GM19239 (cell line): ENCODE results near the gene DCUN1D3.
"Not testable (repeated sequence)": the region's sequence is repeated elsewhere in the genome, so short reads cannot be mapped to it uniquely, and the experiment has no call there.

Experiments
- DNase-seq: peaks from one replicate; pipeline ENCODE4 v3.0.0; 2011; ENCODE audit warnings: low spot score; ENCODE audit not compliant: insufficient read length
- FAIRE-seq: peaks from 2 replicates; lab custom pipeline; 2011; peaks lifted over from hg19 to GRCh38; lab: Jason Lieb, UNC

The DCUN1D3 gene

DNA sequence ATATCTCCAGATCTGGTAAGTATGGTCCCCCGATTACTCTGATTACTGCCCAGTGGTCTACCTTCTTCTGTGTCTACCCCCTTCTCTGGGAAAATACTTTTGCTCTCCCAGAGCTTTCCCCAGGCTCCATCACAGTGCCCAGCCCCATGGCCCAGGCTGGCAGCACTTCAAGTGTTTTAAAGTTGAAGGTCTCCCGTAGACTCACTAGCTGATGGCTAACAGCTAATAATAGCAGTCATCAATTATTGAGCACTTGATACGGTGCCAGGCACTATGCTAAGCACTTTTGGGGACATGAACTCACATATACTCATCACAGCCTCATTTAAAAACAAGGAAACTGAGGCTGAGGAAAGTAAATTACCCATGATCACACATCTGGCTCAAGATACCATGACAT, 33.4 kb downstream of the DCUN1D3 start:
- DNase-seq = no peak
- FAIRE-seq = no peak

DNA sequence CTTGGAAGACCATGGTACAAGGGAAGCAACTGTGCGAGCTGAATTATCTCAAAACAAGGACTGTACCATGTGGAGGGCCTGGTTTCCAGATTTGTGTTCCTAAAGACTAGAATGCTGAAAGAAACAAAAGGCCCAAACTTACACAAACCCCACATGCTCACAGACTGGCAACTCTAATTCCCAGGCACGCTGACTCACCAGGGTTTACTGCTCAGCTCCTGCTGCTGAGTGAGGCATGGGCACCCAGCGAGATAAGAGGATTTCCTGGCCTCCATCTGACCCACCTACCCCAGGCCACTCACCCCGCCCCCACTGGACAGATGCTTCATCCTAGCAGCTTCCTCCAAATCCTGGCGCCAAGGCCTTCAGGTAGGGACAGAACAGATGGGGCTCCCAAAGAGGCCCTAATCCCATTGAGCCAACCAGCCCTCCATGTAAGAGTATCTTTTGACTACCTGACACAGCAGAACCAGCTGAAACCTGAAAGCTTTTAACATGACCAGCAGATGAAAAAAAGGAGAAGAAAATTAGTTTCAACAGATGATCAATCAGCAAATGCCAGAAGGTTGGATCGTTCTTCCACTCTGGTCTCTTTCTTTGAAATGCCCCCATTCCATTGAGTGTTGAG, 33.9 kb downstream of the DCUN1D3 start:
- peak; percentile 31 for FAIRE-seq
- no peak for DNase-seq

DNA sequence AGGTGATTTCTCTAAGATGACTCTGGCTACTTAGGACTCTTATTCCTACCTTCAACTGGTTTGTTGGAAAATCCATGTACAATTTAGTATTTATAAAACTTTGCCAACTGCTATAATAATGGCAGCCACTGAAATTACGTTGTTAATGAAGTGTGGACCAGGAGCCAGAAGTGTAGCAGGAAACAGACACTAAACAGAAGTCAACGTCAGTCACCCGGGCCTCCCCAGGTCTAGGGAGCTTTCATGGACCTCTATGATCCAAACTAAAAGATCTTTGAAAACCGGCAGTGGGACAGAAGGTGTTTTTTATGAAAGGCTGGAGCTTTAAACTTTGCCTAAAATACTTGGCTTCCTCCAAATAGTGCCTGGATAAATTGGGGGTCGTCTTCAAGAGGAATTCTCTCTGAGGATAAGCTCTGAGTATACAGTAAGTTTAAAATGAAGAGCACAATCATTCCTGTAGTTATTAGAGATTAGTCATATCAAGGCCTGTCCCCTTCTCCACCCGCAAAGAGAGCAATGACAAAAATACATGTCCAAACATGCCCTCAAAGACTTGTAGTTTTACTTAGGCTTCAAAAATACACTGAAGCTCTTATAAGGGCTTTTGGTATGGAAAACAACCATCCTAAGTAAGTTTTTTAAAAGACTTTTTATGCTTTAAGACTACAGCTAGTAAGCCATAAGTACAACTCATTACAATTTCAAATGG, 34.6 kb downstream of the DCUN1D3 start:
- DNase-seq (no peak), FAIRE-seq (no peak)

DNA sequence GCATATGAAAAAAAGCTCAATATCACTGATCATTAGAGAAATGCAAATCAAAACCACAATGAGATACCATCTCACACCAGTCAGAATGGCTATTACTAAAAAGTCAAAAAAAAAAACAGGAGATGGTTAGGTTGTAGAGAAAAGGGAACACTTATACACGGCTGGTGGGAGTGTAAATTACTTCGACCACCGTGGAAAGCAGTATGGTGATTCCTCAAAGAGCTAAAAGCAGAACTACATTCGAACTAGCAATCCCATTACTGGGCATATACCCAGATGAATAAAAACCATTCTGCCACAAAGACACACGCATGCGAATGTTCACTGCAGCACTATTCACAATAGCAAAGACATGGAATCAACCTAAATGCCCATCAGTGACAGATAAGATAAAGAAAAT, 35.8 kb downstream of the DCUN1D3 start:
- FAIRE-seq, DNase-seq: not testable (repeated sequence)

DNA sequence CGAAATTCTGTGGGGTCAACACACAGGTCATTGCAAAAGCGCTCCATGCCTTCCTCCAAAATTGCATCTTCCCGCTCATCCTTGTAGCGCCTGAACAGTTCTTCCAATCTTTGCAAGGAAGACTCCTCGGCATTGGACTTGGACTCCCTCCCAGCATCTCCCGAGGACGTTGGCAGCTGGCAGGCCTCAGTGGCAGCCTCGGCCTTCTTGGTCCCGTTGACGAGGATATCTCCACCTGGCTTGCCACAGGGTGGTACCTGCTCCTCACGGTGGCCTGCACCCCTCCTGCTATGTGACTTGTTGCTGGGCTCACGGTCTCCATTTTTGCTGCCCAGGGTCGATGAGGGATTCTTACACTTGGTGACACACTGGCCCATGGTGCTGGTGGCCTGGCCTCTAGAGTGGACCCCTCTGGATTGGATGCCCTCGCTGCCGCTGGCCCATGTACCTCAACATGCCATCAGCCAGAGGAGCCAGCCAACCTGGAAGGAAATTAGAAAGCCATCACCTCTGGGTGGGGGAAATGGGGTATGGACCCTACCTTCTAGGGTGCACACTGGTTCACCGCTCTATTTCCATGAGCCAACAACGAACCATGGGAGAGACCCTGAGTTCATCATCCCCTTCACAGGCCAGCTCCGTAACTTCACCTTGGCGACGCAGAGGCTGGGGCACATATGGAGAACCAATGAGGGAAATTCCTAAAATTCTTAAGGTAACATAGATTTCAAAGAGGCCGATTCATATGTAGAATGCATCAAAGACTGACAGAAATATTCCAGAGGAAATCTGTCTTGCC, 37.8 kb downstream of the DCUN1D3 start:
- FAIRE-seq (no peak), DNase-seq (no peak)

DNA sequence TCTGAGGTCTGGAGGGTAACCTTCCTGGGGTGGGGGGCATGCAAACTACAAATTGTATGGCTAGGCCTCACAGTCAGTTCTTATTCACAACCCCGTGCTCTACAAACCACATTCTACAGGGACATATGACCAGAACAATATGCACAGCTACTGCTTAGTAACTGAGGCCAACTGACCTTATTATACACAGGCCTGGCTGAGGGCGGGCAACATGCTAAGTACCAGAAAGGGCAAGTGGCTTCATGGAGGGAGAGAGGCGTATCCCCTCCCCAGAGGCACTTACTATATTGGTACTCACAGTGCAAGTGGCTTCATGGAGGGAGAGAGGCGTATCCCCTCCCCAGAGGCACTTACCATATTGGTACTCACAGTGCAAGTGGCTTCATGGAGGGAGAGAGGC, 39.2 kb downstream of the DCUN1D3 start:
- not testable (repeated sequence) for DNase-seq, FAIRE-seq

DNA sequence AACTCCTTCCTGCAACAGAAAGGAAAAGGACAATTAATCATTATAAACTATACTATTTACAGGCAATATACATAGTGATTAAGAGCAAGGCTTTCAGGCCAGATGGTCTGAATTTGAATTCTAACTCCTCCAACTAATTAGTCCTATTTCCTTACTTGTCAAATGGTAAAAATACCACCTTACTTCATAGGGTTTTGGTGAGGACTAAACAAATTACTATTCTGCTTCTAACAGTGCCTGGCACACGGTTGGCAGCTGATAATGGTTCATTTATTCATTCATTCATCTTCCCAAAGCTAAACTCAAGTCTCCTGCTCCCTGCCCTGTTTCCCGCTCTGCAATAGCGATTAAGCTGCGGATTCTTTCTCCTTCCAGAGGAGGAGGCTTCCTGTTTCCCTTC, 39.8 kb downstream of the DCUN1D3 start:
- no peak for FAIRE-seq
- DNase-seq = no peak

DNA sequence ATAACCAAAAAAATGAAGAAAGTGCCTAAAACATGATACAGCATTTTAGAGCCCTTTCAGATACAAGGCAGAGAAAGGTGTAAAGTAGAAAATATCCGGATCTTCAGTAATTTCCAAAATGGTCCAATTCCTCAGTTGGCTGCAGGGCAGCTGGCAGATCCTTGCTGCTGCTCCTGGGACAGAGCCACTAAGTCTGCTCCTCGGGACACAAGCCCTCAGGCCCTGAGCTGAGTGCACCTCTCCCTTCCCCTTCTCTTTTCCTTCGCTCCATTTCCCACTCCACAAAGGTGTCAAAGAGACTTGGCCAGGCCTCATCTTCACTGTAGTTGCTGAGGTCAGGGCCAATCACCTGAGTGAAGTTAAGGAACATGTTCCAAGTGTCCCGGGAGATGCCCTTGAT, 40.5 kb downstream of the DCUN1D3 start:
- FAIRE-seq = no peak

DNA sequence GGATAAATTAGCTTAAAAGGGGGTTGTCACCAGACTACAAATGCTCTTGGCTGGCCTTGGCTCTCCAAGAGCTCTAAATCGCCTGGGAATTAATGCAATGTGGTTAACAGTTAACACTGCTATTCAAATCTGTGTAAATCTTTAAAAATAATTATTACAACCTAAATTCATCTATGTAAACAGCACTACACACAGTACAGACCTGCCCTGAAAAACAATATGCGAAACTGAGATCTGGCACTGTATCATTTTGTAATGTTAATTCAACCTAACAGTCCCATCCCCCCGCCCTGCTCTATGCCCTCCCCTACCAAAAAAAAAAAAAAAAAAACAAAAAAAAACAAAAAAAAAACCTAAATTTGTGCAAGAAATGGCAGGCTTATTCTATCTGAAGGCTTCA, 40.9 kb downstream of the DCUN1D3 start:
- FAIRE-seq = no peak
- no peak for DNase-seq

More for the DNA sequence above, 40.5 kb downstream of the DCUN1D3 start:
- DNase-seq = no peak

DNA sequence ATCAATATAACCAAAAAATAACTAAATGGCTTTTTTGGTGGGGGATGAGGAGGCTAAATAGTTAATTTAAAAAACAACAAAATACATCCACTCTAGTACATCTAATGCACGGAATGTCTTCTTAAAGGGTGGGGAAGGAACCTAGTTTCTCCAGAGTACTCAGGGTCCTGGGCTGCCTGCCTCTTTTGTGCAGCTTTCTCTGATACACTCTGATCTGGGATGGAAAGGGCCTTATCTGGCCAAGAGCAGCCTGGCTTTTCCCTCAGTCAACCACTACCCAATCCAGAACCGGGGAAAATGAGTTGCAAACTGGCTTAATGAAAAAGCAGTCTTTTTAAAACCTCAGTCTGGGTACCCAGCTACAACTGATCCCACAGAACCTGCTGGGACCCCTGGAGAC, 42.9 kb downstream of the DCUN1D3 start:
- FAIRE-seq (no peak), DNase-seq (no peak)

DNA sequence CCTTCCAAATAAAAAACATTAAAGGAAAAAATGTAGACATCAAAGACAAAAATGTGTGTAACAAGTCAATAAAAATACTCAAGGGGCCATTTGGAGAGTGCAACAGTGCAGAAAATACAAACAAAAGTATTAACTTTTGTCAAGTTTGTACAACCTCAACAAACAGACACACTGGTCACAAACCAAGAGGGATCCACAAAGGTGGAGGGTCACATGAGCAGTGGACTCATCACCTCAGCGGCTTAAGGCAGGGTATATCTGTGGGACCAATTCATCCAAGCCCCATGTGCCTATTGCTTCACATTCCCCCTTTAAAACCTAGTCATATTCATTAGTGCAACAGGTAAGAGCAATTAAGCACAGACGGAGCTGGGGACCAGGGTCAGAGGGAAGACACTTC, 45.2 kb downstream of the DCUN1D3 start:
- DNase-seq (no peak), FAIRE-seq (no peak)

DNA sequence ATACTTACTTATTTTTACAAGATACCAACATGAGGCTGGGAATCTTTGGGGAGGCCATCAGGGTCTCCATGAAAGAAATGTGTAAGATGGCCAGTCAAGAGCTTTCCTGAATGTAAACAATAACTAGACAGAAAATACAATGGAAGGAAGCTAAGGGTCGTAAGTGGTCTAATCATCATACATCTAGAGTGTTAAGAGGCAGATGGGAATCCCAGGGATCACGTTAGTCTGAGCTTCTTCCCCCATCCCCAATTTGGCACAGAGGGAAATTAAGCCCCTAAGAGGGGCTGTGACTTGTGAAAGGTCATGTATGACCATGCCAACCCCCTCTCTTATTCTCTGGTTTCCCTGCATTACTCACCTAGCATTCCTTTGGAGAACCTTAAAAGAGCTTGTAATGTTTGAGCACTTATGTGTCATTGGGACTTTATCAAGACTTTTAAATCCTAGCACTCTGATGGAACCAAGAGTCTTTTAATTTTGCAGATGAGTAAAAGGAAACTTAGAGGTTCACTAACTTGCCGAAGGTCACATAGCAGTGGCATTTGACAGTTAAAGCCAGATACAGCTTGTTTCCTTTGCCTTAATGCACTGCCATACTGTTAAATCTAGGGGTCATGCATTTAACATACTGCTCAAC, 46.1 kb downstream of the DCUN1D3 start:
- DNase-seq = no peak

DNA sequence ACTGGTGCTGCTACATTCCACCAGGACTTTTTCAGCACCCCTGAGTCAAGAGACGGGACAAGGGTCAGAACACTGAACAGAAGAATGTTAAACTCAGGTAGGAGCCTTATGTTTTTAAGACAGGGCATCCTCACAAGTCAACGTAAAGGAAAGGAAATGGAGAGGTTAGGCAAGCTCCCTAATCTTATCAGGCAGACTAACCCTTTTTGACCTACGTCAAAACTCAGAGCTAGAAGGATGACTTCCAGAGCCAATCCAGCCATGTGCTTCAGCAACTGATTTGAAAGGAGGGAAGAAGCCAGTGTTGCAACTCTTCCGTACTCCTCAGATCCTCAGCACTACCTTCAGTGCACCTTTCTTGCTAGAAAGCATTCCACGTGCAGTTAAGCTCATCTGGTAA, 47.0 kb downstream of the DCUN1D3 start:
- FAIRE-seq = no peak
- DNase-seq = no peak

More for the DNA sequence above, 46.1 kb downstream of the DCUN1D3 start:
- FAIRE-seq = no peak

DNA sequence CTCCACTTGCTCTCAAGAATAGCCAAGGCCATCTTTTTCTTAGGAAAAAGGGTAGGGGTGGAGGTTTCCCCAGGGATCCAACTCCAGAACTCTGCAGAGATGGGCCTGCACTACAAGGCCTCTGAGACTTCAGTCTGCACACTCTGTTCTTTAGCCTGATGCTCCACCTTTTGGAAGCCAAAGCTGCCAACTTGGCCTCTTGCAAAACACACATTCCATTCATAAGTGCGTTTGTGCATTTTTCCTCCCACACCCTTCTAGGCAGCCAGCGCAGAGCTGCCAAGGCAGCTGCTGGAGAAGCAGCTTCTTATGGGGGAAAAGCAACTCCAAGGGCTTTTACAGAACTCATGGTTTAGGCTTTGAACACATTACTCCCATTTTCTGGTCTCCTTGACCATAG, 48.6 kb downstream of the DCUN1D3 start:
- DNase-seq = no peak
- no peak for FAIRE-seq

DNA sequence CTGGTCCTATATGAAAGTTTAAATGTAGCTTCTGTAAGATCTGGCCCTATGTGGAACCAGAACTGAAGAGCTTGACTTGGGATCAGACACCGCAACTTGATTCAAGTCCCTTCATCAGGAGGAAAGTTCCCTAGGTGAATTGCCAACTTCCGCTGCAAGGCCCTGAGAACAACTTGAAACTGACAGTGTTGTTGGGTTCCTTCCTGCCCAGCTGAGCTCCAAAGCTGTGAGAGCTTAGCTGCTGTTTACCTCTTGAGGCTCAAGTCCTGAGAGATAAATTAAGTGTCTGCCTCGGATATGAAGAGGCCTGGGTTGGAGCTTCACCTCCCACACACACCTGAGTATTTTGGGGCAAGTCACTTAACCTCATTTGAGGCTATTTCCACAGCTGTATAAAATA, 49.2 kb downstream of the DCUN1D3 start:
- FAIRE-seq = no peak
- DNase-seq = no peak

DNA sequence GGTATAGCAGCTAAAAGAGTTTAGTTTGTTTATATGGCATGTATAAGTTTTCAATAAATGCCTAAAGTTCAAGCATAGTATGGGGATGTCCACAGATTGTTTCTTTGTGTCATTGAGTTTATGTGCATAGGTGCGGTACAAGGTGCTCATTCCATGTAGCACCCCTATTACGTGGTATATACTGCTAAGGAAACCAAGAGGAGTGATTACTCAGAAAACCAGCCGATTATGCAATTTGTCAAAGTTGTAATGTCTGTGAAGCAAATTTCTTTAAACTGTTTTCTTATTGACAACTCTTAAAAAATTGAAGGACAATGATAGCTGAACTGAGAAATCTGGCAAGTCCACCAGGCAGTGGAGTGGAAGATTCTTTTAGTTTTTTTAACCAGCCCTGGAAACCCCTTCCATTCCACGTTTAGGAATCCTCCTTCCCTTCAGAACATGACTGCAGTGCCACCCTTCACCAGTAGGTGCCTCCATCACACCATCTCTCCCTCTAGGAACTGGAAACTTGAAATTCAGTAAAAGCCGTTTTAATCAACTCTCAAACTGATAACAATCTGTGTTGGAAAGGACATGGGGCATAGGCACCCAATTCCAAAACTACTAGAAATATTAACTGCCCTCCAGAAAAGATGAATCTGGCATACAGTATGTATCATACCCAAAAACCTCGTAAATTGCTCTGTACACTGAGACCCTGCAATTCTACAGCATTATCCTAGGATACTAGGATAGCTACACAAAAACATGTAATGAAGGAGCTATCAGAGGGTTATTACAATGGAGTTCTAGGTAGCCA, 50.4 kb downstream of the DCUN1D3 start:
- FAIRE-seq (peak; percentile 83), DNase-seq (no peak)

DNA sequence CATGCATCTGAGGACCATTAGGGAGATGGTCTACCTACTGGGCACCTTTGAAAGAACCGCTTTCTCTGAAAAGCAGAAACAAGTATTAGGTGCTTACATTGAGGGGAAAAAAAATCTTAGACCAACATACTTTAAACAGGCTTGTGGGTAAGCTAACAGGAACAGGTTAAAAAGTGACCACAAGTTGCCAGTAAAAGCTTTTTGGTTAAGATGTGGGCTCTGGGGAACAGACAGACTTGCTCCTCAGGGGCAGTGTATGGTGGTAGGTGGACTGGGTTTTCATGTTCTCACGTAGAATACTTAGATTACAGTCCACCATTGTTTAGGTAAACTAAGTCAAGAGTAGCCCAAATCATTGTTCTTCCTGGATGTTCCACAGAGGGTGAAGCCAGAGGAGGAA, 52.6 kb downstream of the DCUN1D3 start:
- no peak for DNase-seq
- FAIRE-seq = no peak

DNA sequence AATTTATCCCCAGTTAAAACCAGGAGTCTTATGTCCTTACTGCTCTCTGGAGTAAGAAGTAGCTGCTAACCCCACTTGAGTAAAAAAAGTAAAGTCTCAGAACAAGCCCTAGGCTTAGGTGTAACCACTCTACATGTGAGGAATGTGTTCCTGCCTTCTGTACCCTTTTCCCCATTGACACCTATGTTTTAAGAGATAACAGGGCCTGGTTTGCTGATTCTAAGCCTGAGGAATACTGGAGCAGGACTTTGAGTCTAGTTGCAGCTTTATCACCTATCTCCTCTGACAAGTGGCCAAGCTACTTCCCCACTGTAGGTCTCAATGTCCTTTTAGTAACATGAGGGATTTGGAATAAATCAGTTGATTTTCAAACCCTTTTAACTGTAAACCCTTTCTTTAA, 53.6 kb downstream of the DCUN1D3 start:
- FAIRE-seq (no peak), DNase-seq (no peak)

DNA sequence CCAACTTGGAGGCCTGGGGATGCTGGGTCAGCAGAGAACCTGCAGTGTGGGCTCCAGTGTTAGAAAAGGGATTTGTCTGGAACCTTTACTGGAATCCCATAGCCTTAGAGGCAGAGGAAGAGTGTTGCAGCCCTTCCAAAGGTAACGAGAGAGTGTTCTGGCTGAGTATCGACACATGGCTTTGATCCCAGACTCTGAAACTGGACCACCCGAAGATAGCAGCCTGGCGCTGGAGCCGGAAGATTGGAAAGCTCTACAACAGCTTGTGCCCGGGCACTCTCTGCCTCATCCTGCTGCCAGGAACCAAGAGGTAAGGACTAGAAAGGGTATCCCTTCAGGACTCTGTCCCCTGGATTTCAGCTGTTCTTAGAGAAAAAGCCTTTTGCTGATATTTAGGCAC, 54.1 kb downstream of the DCUN1D3 start:
- FAIRE-seq (no peak), DNase-seq (no peak)

DNA sequence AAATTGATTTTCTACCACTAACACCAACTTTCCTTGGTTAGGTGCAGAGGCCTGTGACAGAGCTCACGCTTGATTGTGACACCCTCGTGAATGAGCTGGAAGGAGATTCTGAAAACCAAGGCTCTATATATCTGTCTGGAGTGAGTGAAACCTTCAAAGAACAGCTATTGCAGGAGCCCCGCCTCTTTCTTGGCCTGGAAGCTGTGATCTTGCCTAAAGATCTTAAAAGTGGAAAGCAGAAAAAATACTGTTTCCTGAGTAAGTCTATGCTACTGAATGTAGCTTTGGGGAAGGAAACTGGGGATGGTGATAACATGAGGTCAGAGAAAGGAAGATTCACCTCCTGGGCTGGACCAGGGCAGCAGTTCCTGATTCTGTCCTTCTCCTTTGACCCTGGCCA, 55.6 kb downstream of the DCUN1D3 start:
- DNase-seq (no peak), FAIRE-seq (no peak)
